NCI-H2196 treated with DMSO at 0.1 percent for 48 hours (cell line): ENCODE results near the gene PRR36.
"Not testable (repeated sequence)": the region's sequence is repeated elsewhere in the genome, so short reads cannot be mapped to it uniquely, and the experiment has no call there.

Source experiments
- DNase-seq: peaks from one replicate; lab custom pipeline; 2025; ENCODE audit not compliant: unreplicated experiment; lab: John Stamatoyannopoulos, UW

The PRR36 gene

DNA sequence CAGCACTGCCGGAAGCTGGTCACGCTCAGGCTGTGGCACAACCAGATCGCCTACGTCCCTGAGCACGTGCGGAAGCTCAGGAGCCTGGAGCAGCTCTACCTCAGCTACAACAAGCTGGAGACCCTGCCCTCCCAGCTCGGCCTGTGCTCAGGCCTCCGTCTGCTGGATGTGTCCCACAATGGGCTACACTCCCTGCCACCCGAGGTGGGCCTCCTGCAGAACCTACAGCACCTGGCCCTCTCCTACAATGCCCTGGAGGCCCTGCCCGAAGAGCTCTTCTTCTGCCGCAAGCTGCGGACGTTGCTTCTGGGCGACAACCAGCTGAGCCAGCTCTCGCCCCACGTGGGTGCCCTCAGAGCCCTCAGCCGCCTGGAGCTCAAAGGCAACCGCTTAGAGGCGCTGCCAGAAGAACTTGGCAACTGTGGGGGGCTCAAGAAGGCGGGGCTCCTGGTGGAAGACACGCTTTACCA, 26.2 kb upstream of the PRR36 start:
- DNase-seq = no peak

DNA sequence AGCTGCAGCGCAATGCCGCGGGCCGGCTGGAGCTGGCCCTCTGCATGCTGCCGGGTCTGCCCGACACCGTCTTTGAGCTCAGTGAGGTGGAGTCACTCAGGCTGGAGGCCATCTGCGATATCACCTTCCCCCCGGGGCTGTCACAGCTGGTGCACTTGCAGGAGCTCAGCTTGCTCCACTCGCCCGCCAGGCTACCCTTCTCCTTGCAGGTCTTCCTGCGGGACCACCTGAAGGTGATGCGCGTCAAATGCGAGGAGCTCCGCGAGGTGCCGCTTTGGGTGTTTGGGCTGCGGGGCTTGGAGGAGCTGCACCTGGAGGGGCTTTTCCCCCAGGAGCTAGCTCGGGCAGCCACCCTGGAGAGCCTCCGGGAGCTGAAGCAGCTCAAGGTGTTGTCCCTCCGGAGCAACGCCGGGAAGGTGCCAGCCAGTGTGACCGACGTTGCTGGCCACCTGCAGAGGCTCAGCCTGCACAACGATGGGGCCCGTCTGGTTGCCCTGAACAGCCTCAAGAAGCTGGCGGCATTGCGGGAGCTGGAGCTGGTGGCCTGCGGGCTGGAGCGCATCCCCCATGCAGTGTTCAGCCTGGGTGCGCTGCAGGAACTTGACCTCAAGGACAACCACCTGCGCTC, 25.7 kb upstream of the PRR36 start:
- no peak for DNase-seq

GRCh38 chr19:7898967-7899366, 24.8 kb upstream of the PRR36 start:
- DNase-seq = no peak

GRCh38 chr19:7897292-7897691, 23.1 kb upstream of the PRR36 start:
- DNase-seq = no peak

GRCh38 chr19:7895565-7895964, 21.4 kb upstream of the PRR36 start:
- no peak for DNase-seq

GRCh38 chr19:7894612-7895309, 20.6 kb upstream of the PRR36 start:
- DNase-seq = no peak

DNA sequence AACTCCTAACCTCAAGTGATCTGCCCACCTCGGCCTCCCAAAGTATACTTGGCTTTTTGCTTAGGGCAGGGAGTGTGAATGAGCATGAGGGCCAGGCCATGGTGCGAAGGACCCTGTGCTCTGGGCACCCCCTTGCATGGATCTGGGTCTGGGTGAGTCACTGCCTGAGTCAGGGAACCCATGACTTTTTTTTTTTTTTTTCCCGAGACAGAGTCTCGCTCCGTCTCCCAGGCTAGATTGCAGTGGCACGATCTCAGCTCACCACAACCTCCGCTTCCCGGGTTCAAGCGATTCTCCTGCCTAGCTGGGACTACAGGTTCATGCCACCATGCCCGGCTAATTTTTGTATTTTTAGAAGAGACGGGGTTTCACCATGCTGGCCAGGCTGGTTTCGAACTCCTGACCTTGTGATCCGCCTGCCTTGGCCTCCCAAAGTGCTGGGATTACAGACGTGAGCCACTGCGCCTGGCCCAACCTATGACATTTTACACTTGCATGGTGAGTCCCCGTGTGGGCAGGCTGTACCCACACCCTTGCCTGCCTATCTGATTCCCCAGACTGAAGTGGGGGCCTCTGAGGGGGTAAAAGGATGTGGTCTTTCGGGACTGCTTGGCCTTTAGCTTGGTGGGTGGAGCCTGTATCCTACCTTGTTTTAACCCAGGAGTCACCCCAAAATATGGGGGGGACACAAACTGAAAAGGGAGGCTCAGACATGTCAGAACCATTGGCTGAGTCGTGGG, 19.3 kb upstream of the PRR36 start:
- DNase-seq = not testable (repeated sequence)

DNA sequence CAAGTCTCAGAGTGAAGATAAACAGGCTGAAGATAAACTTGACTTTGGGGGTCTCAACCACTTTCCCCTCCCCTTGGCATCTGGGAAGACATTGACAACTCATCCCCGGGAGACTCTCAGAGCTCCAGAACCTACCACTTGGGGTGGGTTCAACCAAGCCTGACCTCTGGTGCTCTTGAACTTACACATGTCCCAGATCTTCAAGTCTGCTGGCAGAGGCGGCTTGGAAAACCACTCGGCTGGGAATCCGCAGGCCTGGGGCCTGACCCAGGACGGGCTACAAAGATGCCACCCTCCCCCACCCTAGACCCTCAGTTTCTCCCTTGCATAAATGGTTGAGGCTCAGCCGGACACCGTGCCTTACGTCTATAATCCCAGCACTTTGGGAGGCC, 14.6 kb upstream of the PRR36 start:
- no peak for DNase-seq

DNA sequence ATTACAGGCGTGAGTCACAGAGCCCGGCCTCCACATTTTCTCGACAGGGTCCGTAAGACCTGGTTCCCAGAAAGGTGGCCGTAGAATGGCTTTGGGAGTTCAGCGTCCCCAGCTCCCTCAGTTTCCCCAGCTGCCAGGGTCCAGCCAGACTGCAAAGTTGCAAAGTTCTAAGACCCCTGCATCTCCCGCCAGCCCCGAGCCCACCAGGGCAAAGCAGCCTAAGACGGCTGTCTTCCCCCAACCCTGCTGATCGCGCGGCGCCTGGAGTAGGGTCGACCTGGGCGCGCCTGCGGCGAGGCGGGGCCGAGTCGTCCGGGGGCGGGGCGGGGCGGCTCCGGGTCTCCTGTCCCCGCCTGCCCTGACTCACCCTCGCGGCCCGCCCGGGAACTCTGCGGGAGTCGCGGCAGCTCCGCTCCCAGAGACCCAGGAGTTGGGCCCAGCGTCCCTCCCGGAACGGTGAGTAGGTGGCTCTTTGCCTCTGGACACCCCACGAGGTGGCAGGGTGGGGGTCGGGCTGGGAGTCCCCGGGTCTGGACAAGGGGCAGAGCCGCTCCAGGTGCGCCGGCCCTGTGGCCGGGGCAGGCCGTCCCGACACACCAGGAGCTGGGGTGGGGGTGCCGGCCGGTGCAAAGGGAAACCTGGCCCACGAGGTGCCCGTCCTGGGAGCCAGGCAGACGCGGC, 14.1 kb upstream of the PRR36 start, which contains the start of gene LRRC8E:
LRRC8E (plus strand) TSS at position 366 of the 681 bp plus-strand sequence. CDS start 7,094 bp downstream, outside the sequence.
- DNase-seq = no peak

GRCh38 chr19:7887408-7888144, 13.4 kb upstream of the PRR36 start:
- no peak for DNase-seq

DNA sequence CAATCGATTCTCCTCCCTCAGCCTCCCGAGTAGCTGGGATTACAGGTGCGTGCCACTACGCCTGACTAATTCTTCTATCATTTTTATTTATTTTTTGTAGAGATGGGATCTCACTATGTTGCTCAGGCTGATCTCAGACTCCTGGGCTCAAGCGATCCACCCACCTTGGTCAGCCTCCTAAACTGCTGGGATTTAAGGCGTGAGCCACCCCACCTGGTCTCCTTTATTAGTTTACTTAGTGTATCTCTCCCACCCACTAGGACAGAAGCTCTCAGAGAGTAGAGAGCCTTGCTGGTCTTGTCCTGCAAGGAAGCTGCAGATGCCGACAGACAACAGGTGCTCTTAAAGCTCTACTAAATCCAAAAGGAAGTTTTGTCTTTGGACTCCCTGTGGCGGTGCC, 11.6 kb upstream of the PRR36 start:
- DNase-seq = no peak

DNA sequence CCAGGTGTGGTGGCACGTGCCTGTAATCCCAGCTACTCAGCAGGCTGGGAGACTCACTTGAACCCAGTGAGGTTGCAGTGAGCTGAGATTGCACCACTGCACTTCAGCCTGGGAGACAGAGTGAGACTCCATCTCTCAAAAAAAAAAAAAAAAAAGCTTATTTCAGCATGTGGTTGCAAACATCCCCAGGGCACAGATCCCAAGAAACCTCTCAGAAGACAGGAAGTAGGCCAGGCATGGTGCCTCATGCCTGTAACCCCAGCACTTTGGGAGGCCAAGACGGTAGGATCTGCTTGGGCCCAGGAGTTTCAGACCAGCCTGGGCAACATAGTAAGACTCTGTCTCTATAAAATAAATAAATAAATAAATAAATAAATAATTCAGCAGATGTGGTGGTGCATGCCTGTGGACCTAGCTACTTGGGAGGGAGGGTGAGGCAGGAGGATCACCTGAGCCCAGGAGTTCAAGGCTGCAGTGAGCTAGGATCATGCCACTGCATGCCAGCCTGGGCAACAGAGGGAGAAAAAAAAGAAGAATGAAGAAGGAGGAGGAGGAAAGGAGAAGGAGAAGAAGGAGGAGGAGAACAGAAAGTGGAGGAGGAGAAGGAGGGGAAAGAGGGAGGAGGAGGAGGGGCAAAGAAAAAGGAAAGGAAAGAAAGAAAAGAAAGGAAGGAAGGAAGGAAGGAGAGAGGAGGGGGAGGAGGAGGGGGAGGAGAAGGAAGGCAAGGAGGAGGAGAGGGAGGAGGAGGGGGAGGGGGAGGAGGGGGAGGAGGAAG, 9.8 kb upstream of the PRR36 start:
- DNase-seq = no peak

- DNase-seq = no peak
Observed at GRCh38 chr19:7883105-7883504, 8.9 kb upstream of the PRR36 start.

GRCh38 chr19:7881910-7882309, 7.7 kb upstream of the PRR36 start:
- no peak for DNase-seq

DNA sequence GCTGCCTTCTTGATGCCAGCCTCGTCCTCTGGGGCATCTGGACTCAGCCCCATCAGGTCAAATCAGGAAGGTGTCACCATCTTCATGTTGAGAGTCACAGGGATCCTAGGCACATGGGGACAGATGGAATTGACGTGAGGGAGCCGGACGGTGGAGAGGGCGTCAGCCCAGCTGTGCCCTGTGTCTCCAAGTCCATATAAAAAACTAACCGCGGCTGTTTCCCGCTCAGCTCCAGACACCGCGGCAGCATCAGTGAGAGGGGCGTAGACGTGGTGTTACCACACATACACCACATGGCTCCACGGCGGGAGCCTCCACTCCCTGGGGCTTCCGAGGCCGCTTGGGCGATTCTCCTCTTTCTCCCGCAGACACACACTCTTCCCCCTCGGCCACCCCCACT, 5.6 kb upstream of the PRR36 start:
- no peak for DNase-seq

- DNase-seq = no peak
Observed at GRCh38 chr19:7879111-7879807, 5.1 kb upstream of the PRR36 start.

- no peak for DNase-seq
Observed at GRCh38 chr19:7877249-7877836, 3.2 kb upstream of the PRR36 start.

GRCh38 chr19:7874897-7875273, 695 bp upstream of the PRR36 start:
- no peak for DNase-seq
